ENCODE data around the gene SMPDL3A.

GRCh38 chr6:122803171-122803661 lies 14.2 kb downstream of the SMPDL3A start:
- no peak for TF ChIP-seq POLR2AphosphoS5 (IDR thresholded peaks at IDR 0.05)
- no peak for TF ChIP-seq CTCF (IDR thresholded peaks at IDR 0.05)
- no peak for TF ChIP-seq EP300 (IDR thresholded peaks at IDR 0.05)

All from esophagus muscularis mucosa (tissue), 4 donors.